ENCODE results near the gene PDCD11.

Gene PDCD11

GRCh38 chr10:103452506-103453230 is 56.2 kb downstream of the PDCD11 start:
- TF ChIP-seq CTCF (conservative IDR thresholded peaks at IDR 0.05; ENCODE audit: control insufficient read depth, insufficient read depth, low read depth, low read length) = no peak
- peak overlapping the region; percentile 79 for H3K4me3 ChIP-seq (ENCODE audit: control insufficient read depth, low read depth, low read length)
- peak; percentile 28 for DNase-seq (ENCODE audit: low read depth)

DNA sequence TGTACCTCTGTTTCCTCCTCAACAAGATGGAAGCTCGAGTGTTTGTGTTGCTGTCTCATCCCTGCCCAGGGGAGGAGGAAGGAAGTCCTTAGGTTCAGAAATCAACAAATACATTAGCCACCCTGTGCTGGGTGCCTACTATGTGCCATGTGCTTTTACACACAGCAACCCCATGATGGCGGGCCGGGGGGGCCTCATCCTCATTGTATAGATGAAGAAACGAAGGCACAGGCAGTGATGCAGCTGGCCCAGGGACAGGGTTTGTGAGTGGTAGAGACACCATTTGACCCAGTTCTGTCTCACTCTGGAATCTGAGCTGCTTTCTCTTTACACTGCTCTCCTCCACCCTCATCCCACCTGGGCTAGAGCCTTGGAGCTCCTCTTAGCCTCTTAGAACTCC is 57.6 kb downstream of the PDCD11 start:
- H3K4me3 ChIP-seq (ENCODE audit: control insufficient read depth, low read depth, low read length) = no peak overlapping the region
- TF ChIP-seq CTCF (conservative IDR thresholded peaks at IDR 0.05; ENCODE audit: control insufficient read depth, insufficient read depth, low read depth, low read length) = no peak
- DNase-seq (ENCODE audit: low read depth) = no peak

GRCh38 chr10:103455235-103455634 is 58.8 kb downstream of the PDCD11 start:
- H3K4me3 ChIP-seq (ENCODE audit: control insufficient read depth, low read depth, low read length) = no peak overlapping the region
- DNase-seq (ENCODE audit: low read depth) = no peak
- no peak for TF ChIP-seq CTCF (conservative IDR thresholded peaks at IDR 0.05; ENCODE audit: control insufficient read depth, insufficient read depth, low read depth, low read length)

DNA sequence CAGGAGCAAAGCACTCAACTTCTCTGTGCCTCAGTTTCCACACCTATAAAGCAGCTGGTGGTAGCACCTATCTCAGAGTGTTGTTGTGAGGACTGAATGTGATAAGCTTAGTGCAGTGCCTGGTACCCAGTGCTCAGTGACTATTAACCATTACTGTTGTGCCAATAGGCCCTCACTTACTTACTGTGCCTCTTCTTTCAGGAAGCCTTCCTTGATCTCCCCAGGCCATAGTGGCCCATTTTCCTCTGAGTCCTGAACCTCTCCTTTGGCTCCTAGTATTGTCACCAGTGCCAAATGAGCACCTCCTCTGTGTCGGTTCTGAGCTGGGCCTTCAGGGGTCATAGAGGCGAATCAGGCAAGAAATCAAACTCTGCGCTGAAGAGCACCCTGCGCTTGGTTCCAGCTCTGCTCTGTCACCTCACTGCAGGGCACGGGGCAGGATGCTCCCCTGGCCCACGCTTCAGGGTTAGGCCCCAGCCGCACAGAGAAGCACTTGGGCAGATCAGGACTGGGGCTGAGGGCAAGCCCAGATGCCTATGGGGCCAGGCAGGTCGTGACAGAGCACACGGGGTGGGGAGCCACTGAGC is 59.7 kb downstream of the PDCD11 start:
- DNase-seq (ENCODE audit: low read depth) = no peak
- H3K4me3 ChIP-seq (ENCODE audit: control insufficient read depth, low read depth, low read length) = no peak overlapping the region
- TF ChIP-seq CTCF (conservative IDR thresholded peaks at IDR 0.05; ENCODE audit: control insufficient read depth, insufficient read depth, low read depth, low read length) = no peak

- H3K4me3 ChIP-seq (ENCODE audit: control insufficient read depth, low read depth, low read length) = no peak overlapping the region
Observed at GRCh38 chr10:103457176-103457712, 60.8 kb downstream of the PDCD11 start.

More at GRCh38 chr10:103457176-103457712, 60.8 kb downstream of the PDCD11 start:
- TF ChIP-seq CTCF (conservative IDR thresholded peaks at IDR 0.05; ENCODE audit: control insufficient read depth, insufficient read depth, low read depth, low read length) = no peak
- DNase-seq (ENCODE audit: low read depth) = no peak
